Measurements from ENCODE around the gene TMEM101.
"Not testable (repeated sequence)": the region's sequence is repeated elsewhere in the genome, so short reads cannot be mapped to it uniquely, and the experiment has no call there.

Gene TMEM101

DNA sequence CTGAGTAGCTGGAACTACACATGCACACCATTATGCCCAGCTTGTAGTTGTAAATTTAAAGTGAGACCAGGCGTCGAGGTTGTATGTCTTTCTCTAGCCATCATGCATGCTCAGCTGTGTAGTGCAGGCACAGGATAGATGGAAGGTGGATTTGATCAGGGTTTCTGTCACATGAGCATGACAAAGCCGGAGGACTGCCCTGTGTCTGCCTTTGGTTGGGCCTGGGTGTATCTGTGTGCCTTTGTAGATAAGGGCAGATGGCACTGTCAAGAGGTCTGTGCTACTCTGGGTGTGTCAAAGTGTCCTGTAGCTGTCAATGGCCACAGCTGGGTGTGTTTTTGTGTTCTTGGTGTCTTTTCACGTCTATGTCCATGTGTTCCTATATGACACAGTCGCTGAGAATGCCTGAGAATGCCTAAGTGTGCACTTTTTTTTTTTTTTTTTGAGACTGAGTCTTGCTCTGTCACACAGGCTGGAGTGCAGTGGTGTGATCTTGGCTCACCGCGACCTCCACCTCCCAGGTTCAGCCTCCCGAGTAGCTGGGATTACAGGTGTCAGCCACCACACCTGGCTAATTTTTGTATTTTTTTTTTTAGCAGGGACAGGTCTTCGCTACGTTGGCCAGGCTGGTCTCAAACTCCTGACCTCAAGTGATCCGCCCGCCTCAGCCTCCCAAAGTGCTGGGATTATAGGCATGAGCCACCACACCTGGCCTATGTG is 14.5 kb downstream of the TMEM101 start:
- no peak for DNase-seq

DNA sequence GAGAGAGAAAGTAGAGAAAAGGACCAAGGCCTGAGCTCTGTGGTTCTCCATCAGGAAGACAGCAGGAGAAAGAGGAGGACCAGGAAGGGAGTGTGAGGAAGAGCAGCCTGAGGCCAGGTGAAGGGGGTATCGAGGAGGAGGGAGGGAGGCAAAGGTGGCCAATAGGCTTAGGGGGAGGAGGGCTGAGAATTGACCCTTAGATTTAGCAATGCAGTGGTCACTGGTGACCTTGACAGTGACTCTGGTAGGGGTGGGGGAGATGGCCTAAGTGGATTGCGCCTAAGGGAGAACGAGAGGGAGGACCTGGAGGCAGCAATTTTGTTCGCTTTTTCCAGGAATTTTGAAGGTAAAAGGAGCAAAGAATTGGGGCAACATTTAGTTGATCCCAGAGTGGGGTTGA is 15.7 kb downstream of the TMEM101 start:
- DNase-seq: no peak

DNA sequence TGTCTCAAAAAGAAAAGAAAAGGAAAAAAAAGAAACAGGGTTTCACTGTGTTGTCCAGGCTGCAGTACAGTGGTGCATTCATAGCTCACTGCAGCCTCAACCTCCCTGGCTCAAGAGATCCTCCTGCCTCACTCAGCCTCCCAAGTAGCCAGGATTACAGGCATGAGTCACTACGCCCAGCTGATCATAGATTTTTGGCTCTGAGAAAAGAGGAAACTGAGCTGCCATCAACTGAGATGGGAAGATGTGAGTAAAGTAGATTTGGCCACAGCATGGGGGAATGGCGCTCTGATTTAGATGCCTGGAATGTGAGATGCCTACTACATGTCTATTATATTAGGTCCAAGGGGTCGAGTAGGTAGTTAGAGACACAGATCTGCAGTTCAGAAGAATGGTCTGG is 16.2 kb downstream of the TMEM101 start:
- DNase-seq: no peak

DNA sequence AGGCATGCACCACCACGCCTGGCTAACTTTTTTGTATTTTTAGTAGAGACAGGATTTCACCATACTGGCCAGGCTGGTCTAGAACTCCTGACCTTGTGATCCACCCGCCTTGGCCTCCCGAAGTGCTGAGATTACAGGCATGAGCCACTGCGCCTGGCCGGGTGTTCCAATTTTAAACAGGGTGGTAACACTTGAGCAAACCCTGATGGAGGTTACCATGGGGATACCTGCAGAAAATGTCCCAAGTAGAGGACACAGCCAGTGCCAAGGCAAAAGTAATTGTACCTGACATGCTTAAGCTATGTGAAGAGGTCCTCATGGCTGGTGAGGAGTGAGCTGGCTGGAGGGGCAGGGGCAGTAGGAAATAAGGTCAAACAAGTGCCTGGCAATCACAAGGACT is 17.6 kb downstream of the TMEM101 start:
- DNase-seq: not testable (repeated sequence)

DNA sequence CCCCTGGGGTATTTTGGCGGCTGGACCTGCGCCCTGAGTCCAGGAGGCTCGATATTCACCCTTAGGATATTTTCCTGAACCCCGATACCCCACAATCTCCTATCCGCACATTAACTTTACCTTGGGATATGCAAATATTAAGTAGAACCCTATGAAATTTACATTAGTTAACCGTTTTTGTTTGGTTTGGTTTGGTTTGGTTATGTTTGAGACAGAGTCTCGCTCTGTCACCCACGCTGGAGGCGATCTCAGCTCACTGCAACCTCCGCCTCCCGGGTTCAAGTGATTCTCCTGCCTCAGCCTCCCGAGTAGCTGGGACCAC is 19.7 kb downstream of the TMEM101 start:
- no peak for DNase-seq

DNA sequence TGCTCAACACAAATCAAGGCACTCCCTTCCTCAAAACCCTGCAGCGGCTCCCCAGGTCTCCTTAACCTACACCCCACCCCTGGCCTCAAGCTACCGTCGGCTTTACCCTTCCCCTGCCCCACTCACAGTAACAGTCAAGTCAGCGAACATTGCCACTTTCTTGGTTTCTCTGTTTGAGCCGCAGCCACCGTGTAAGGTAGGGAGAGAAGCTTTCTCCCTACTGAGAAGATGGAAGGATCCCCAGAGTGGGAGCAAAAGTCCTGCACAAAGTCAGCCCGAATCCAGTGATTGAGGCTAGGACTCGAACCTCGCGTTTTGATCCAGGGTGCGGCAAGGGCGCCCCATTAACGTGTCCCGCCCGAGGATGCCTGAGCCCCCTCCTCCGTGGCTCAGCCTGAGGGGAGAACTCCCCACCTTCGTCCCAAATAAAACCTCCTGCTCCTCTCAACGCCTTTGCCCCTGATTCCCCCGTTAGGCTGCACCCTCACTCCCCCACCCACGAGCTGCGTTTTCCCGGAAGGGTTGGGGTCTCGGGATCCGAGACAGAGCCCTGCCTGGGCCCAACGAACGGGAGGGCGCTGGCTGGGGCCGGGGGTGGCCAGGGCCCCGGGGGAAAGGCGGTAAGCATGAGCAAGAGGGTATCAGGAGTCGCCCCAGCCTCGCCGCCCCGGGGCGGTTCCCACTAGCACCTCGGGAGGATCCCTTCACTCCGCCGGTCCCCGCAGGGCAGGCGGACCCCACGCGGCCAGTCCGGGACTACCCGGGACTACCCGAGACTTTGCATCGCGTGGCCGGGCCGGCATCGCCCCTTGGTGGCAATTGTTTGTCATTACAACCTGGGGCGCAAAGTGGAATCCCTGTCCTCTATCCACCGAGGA is 20.3 kb downstream of the TMEM101 start:
- DNase-seq: peak; percentile 67

DNA sequence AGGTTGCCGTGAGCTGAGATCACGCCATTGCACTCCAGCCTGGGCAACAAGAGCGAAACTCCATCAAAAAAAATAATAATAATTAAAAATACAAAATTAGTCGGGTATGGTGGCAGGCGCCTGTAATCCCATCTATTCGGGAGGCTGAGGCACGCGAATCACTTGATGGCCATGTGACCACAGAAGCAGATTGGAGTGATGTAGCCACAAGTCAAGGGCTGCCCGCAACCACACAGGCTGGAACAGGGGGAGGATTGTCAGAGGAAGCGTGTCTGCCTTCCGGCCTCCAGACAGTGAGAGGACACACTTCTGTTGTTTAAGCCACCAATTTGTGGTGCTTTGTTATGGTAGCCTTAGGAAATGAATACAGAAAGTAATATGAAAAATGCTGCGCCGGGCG is 22.1 kb downstream of the TMEM101 start:
- DNase-seq: no peak

DNA sequence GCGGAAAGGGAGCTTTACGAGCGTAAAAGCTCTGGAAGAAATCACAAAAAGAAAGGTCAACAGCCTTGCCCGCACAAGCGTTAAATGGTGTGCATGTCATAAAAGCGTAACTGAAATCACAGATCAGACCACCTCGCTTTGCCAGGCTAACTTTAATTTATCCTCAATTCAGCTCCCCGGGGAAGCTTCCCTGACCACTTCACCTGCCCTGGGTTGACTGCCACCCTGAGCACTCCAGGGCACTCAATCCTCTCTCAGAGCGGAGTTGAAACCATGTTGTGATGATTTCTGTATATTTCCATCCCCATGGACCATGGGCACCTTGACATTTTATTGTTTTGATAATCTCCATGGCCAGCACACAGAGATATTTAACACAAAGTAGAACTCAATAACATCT is 26.5 kb downstream of the TMEM101 start:
- no peak for DNase-seq

DNA sequence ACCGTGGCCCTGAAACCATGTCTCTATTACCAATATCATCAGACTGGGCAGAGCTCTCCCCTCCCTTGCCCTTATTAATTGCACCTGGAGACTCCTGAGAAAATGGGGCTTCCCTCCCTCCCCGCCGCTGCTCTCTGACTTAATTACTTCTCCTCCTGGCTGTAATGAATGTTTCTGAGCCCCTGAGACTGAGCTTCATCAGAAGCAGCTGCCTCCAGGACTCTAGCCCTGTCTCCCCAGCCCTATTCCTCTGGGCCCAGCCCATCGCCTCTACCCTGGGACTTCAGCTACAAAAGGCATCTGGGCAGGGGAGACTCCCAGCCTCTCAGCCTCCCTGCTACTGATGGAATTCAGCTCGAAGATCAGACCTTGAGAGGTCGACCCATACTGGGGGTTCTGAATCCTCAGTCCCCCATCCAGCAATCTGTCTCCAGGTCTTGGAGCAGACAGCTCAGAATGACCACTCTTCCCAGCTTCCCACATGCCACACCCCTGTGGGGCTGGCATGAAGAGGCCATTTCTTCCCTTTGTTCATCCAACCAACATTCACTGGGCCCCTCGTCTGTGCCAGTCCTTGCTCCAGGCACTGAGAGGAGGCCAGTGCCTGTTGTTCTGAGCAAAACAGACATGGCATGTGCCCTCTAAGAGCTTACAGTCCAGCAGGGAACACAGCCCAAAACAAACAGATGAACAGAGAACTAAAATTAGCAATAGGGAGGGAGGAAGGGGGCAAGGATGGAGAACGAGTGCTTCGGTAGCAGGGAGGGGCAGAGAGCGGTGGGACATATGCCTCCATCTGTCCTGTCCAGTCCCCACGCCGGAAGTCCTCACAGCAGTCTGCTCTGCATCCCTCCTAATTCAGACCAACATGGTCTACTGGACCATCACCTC is 27.4 kb downstream of the TMEM101 start:
- no peak for DNase-seq

DNA sequence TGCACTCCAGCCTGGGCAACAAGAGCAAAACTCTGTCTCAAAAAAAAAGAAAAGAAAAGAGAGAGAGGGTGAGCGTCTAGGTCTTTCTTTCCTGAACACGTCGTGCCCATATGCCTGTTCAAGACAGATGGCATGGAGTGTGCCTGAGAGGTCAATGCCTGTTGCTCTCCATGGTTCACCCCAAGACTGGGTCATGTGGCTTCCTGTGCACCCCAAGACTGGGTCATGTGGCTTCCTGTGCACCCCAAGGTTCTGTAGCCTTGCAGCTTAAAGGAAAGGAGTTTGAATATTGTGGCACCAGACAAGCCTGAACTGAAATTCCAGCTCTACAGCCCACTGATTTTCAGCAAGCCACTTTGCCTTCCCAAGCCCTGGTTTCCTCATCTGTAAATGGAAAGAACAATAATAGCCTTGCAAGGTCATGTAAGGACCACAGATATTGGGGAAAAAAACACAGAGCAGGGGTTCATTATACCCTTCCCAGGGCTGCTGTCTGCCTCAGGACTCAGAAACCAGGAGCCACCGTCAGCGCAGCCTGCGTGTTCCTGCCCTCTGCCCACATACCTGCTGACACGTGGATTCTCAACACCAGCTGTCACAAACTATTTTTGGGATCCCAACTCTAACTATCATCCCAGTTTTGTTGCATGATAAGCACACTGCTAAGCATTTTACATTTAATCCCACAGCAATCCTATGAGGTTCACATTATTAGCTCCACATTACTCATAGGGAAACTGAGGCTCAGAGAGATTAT is 28.4 kb downstream of the TMEM101 start:
- DNase-seq: no peak

DNA sequence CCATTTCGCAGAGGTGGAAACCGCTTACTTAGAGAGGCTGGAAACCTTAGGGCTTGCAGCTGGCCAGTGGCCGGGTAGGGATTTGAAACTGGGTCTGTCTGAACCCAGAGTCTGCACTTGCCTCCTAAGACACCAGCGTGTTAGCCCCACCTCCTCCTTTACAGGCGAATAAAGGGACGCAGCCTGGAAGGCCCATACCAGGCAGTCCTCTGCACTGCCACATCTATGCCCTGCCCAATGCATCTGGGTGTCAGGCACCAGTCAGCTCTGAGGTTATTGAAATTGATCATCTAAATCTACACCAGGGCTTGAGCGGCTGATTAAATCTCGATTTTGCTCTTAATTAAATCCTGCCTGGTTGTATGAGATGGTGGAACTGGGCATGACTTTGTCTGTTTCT is 30.2 kb downstream of the TMEM101 start:
- no peak for DNase-seq

DNA sequence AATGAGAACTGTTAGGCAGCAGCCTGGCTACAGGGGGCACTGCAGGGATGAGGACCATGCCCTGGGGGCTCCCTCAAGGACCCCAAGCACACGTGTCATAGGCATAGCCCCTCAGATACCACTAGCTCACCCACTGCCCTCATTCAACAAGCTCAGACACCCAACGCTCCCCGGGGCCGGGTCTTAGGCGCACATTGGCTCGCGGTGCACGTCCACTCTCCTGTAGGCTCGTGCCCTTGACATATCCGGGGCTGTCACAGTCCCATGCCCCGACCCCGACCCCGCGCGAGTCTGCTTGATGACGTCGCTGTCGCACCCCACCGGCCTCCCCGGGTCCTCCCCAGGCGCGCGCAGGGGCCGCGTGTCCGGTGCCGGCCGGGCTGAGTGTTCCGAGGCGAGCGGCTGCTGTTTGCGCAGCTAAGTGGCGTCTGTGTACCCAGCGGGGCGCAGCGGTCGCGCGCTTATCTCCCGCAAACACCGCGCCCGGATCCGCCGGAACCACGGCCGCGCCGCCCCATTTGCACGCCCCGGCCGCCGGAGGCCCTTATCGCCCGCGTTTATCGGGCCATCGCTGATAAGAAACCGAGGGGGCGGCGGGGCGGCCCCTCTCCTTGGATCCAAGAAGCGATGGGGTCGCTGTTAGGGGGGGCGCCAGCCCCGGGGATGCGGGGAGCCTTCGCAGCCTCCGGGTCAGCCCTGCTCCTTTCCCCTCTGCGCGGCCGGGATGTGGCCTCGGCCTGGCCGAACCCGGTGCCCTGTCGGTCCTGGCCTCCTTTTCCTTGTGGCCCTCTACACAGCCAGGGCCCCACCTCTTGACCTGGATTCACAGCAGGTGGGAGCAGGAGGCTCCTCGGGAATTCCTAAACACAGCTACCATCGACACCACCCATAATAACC is 31.0 kb downstream of the TMEM101 start:
- DNase-seq: no peak

DNA sequence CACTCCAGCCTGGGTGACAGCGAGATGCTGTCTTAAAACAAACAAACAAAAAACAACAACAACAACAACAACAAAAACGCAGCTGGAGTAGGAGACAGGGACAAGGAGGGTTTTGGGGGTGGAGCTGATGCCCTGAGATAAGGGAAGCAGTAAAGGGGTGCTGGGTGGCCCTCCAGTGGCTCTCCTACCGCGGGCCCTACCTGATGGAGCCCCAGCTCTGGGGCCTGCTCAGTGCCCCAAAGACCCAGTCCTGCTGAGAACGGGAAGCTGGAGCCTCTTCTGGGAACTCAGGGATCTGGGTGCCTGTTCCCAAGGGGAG is 31.6 kb downstream of the TMEM101 start:
- DNase-seq: no peak

DNA sequence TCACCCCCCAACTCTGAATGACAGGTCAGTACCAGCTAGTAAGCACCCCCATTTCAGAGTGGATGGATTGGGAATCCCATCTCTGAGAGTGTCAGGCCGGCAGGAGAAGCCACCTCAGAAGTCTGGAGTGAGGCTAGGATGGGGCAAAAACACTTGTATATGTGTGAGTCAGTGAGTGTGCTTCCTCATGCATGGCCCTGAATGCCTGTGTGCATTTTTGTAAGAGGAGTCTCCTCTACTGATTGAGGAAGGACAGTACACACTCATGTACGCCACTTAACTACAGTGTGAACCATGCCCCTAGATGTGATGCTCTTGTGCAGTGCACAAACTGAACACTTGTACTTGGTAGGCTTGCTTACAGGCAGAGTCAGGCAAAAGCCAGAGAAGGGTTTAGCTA is 32.6 kb downstream of the TMEM101 start:
- DNase-seq: no peak

DNA sequence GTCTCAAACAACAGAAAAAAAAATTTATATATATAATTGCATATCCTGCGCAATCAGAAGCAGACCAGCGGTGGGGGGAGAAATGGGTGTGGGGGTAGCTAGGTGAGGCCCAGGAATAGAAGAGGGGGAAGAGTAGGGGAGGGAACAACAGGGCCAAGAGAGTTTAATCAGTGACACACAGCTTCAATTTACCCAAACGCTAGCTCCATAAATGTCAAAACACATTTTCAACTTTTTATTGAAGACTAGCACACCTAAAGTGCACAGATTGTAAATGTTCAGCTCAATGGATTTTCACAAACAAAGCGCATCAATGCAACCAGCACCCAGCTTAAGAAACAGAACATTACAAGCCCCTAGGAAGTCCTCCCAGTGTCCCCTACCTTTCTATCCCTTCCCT is 35.1 kb downstream of the TMEM101 start:
- DNase-seq: no peak

DNA sequence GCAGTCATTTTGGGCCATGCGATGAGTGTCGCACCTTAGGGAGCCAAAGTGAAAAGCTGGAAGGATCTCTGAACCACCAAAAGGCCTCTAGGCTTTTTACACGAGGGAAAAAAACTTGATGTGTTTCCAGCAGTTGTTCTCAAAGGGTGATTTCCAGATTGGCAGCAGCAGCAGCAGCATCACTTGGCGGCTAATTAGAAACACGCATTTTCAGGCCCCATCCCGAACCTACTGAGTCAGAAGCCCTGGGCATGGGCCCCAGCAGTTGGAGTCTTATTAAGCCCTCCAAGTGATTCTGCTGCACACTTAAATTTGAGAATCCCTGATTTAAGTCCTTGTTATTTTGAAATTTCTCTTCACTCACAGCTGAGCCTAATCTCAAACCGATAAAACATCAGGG is 35.8 kb downstream of the TMEM101 start:
- DNase-seq: no peak

DNA sequence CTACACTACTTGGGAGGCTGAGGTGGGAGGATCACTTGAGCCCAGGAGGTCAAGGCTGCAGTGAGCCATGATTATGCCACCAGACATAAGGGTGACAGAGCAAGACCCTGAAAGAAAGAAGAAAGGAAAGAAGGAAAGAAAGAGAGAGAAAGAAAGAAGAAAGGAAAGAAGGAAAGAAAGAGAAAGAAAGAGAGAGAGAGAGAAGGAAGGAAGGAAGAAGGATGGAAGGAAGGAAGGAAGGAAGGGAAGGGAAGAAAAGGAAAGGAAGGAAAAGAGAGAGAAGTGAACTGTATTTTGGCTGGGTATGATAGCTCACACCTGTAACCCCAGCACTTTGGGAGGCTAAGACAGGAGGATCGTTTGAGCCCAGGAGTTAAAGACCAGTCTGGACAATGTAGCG is 36.7 kb downstream of the TMEM101 start:
- DNase-seq: no peak

DNA sequence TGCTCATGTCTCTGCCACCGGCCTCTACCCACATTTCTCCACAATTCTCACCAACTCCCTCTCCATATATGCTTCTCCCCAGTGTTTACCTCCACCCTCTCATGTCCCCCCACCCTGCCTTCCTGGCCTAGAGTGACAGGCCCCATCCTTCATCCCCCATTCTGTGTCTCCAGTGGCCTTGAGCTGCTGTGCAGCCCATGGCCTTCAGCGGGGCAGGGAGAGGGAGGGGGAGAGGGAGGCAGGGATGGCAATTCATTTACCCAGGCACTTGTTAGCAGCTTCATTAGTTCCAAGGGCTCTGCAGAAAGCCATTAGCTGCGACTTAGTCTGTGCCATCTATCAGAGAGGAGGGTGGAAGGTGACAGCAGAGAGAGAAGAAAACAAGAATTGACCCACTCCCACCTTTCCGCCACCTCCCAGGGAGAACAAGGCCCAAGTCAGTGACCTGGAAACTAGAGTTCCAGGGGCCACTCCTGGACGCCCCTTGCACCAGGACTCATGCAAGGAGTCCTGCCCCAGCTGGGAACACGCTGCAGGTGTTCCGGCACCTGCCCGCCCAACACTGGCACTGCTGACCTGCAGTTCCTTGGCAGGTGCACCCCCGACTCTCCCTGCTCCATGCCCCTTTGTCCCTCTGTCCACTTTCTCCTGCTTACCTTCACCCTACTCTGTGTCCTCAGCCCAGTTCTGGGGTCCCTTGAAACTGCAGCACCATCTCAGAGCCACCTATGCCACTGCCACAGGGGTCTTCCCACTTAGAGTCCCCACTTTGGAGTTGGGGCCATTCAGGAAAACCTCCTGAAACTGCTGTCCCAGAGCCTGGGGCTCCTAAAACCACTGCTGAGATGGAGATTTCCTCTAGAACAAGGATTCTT is 37.6 kb downstream of the TMEM101 start:
- no peak for DNase-seq

DNA sequence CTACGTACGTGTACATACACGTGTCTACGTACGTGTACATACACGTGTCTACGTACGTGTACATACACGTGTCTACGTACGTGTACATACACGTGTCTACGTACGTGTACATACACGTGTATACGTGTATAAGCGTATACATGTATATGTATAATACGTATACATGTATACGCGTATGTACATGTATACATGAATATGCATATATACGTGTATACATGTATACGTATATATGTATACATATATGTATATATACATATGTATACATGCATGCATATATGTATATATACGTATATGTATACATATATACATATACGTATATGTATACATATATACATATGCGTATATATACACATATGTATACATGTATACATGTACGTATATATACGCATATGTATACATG is 38.9 kb downstream of the TMEM101 start:
- DNase-seq: no peak

DNA sequence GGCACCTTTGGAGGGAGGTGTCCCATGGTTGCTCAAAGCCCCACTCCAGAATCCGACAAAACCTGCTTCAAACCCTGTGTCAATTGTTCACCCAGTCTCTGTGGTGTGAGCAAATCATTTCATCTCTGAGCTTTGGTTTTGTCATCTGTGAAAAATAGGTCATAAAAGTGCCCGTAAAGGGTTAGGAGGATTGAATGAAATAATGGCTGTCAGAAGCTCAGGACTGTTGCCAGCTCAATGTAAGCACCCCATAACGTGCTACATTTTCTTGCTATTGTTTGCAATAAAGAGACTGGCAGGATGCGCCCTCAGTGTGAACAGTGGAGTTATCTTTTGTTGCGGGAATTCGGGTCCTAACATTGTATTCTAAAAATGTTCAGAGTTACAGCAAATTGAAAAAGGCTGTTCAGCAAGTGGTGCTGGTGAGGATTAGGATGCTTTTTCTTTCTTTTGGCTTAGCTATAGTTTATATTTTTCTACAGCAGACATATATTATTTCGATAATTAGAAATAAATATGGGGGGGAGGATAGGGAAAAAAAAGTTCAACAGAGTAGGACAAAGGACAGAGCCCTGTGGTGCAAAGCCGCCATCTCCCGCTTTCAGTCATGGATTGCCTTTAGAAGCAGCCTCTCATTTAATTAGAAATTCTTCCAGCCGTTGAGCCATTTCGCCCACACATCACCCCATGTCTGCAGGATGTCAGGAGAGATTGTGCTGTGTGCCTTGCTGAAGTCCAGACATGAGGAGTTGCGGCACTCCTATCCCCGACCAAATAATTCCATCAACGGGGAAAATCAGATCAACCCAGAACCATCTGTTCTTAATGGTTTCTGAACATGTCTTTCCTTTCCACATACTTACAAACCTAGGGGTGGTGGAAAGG is 40.1 kb downstream of the TMEM101 start:
- no peak for DNase-seq
